NCI-H345 treated with DMSO at 0.1 percent for 48 hours (cell line): Measurements from ENCODE around the gene FAM72A.
"Not testable (repeated sequence)": the region's sequence is repeated elsewhere in the genome, so short reads cannot be mapped to it uniquely, and the experiment has no call there.

ENCODE experiments used
- DNase-seq: peaks from one replicate; lab custom pipeline; 2025; ENCODE audit not compliant: unreplicated experiment; lab: John Stamatoyannopoulos, UW

The FAM72A gene

GRCh38 chr1:206215600-206216392, 13.2 kb upstream of the FAM72A start:
- DNase-seq: not testable (repeated sequence)

- not testable (repeated sequence) for DNase-seq
Observed at GRCh38 chr1:206210802-206211201, 8.2 kb upstream of the FAM72A start.

- DNase-seq: not testable (repeated sequence)
Observed at GRCh38 chr1:206205569-206205968, 2.9 kb upstream of the FAM72A start.

- not testable (repeated sequence) for DNase-seq
Observed at GRCh38 chr1:206204871-206205270, 2.2 kb upstream of the FAM72A start.

- not testable (repeated sequence) for DNase-seq
Observed at GRCh38 chr1:206204159-206204511, 1.5 kb upstream of the FAM72A start.

GRCh38 chr1:206203364-206204158, 922 bp upstream of the FAM72A start, which contains the start of gene SRGAP2:
SRGAP2 (plus strand) TSS chr1:206203541; CDS start chr1:206205971, 2,430 bp downstream.
- DNase-seq: not testable (repeated sequence)

- DNase-seq: not testable (repeated sequence)
Observed at GRCh38 chr1:206196748-206197424, 5.8 kb downstream of the FAM72A start.

GRCh38 chr1:206195182-206195581, 7.5 kb downstream of the FAM72A start:
- not testable (repeated sequence) for DNase-seq

GRCh38 chr1:206186826-206187225, 15.8 kb downstream of the FAM72A start:
- DNase-seq: not testable (repeated sequence)

- not testable (repeated sequence) for DNase-seq
Observed at GRCh38 chr1:206185778-206186177, 16.9 kb downstream of the FAM72A start.

GRCh38 chr1:206183788-206184187, 18.9 kb downstream of the FAM72A start:
- DNase-seq: not testable (repeated sequence)

GRCh38 chr1:206182368-206183317, 20.0 kb downstream of the FAM72A start:
- DNase-seq: not testable (repeated sequence)

- DNase-seq: not testable (repeated sequence)
Observed at GRCh38 chr1:206179666-206180065, 23.0 kb downstream of the FAM72A start.

- DNase-seq: not testable (repeated sequence)
Observed at GRCh38 chr1:206178061-206178989, 24.3 kb downstream of the FAM72A start.

GRCh38 chr1:206176114-206176502, 26.5 kb downstream of the FAM72A start:
- DNase-seq: not testable (repeated sequence)

- not testable (repeated sequence) for DNase-seq
Observed at GRCh38 chr1:206175459-206176113, 27.1 kb downstream of the FAM72A start.

- not testable (repeated sequence) for DNase-seq
Observed at GRCh38 chr1:206174182-206174868, 28.3 kb downstream of the FAM72A start.
